IPS-15b (cell line): ENCODE measurements around the gene ARHGAP26.

Experiments used
- H3K27me3 ChIP-seq: one replicate; pipeline ENCODE4 v1.6.1; 2013; ENCODE audit warnings: low read length; ENCODE audit not compliant: control insufficient read depth, insufficient read depth
- H3K36me3 ChIP-seq: one replicate; pipeline ENCODE4 v1.6.1; 2013; ENCODE audit warnings: low read length; ENCODE audit not compliant: control insufficient read depth, insufficient read depth
- H3K4me1 ChIP-seq: one replicate; pipeline ENCODE4 v1.6.1; 2013; ENCODE audit warnings: mild to moderate bottlenecking, low read length; ENCODE audit not compliant: control insufficient read depth, insufficient read depth
- H3K4me3 ChIP-seq: one replicate; pipeline ENCODE4 v1.5.1; 2013; ENCODE audit warnings: low read depth, low read length
- H3K9ac ChIP-seq: one replicate; pipeline ENCODE4 v1.6.1; 2013; ENCODE audit warnings: low read depth, mild to moderate bottlenecking, low read length
- H3K9me3 ChIP-seq: one replicate; pipeline ENCODE4 v1.6.1; 2013; ENCODE audit warnings: mild to moderate bottlenecking, low read length; ENCODE audit not compliant: control insufficient read depth, insufficient read depth

The ARHGAP26 gene

GRCh38 chr5:143262393-143263174 lies 492.4 kb downstream of the ARHGAP26 start:
- Histone ChIP-seq H3K4me3 (no peak overlapping the region), H3K4me1 (no peaks in the 10 kb centered on the region), H3K27me3 (no peaks in the 10 kb centered on the region), H3K36me3 (no peaks in the 10 kb centered on the region), H3K9ac (no peak overlapping the region), H3K9me3 (no peaks in the 10 kb centered on the region)

GRCh38 chr5:143263272-143263810 lies 493.2 kb downstream of the ARHGAP26 start:
- Histone ChIP-seq H3K4me1 (no peaks in the 10 kb centered on the region), H3K27me3 (no peaks in the 10 kb centered on the region), H3K4me3 (no peak overlapping the region), H3K9me3 (no peaks in the 10 kb centered on the region), H3K9ac (no peak overlapping the region), H3K36me3 (no peaks in the 10 kb centered on the region)

GRCh38 chr5:143265995-143266394 lies 495.8 kb downstream of the ARHGAP26 start:
- H3K4me1 ChIP-seq, result no peaks in the 10 kb centered on the region
- H3K9me3 ChIP-seq, result no peaks in the 10 kb centered on the region
- H3K36me3 ChIP-seq, result no peaks in the 10 kb centered on the region
- H3K9ac ChIP-seq, result no peak overlapping the region
- H3K4me3 ChIP-seq, result no peak overlapping the region
- H3K27me3 ChIP-seq, result no peaks in the 10 kb centered on the region

GRCh38 chr5:143267186-143267585 lies 497.0 kb downstream of the ARHGAP26 start:
- no peaks in the 10 kb centered on the region for H3K36me3 ChIP-seq
- H3K9me3 ChIP-seq, result no peaks in the 10 kb centered on the region
- no peaks in the 10 kb centered on the region for H3K4me1 ChIP-seq
- no peak overlapping the region for H3K9ac ChIP-seq
- H3K27me3 ChIP-seq, result no peaks in the 10 kb centered on the region
- no peak overlapping the region for H3K4me3 ChIP-seq

GRCh38 chr5:143268388-143268787 lies 498.2 kb downstream of the ARHGAP26 start:
- no peaks in the 10 kb centered on the region for H3K4me1 ChIP-seq
- no peaks in the 10 kb centered on the region for H3K9me3 ChIP-seq
- H3K36me3 ChIP-seq, result no peaks in the 10 kb centered on the region

GRCh38 chr5:143271431-143271830 lies 501.3 kb downstream of the ARHGAP26 start:
- Histone ChIP-seq H3K4me3 (no peak overlapping the region), H3K9ac (no peak overlapping the region), H3K27me3 (no peaks in the 10 kb centered on the region), H3K9me3 (no peaks in the 10 kb centered on the region), H3K36me3 (no peaks in the 10 kb centered on the region), H3K4me1 (no peaks in the 10 kb centered on the region)

More at GRCh38 chr5:143268388-143268787, 498.2 kb downstream of the ARHGAP26 start:
- Histone ChIP-seq H3K9ac (no peak overlapping the region), H3K27me3 (no peaks in the 10 kb centered on the region), H3K4me3 (no peak overlapping the region)

GRCh38 chr5:143274952-143275351 lies 504.8 kb downstream of the ARHGAP26 start:
- no peaks in the 10 kb centered on the region for H3K9me3 ChIP-seq
- no peaks in the 10 kb centered on the region for H3K4me1 ChIP-seq
- no peaks in the 10 kb centered on the region for H3K27me3 ChIP-seq
- H3K4me3 ChIP-seq, result no peak overlapping the region
- H3K9ac ChIP-seq, result no peak overlapping the region
- H3K36me3 ChIP-seq, result no peaks in the 10 kb centered on the region

- Histone ChIP-seq H3K27me3 (no peaks in the 10 kb centered on the region), H3K9me3 (no peaks in the 10 kb centered on the region), H3K36me3 (no peaks in the 10 kb centered on the region), H3K4me3 (no peak overlapping the region), H3K4me1 (no peaks in the 10 kb centered on the region), H3K9ac (no peak overlapping the region)
Observed at GRCh38 chr5:143275512-143276363, 505.6 kb downstream of the ARHGAP26 start.

GRCh38 chr5:143277536-143277935 lies 507.4 kb downstream of the ARHGAP26 start:
- Histone ChIP-seq H3K36me3 (no peaks in the 10 kb centered on the region), H3K4me3 (no peak overlapping the region), H3K27me3 (no peaks in the 10 kb centered on the region), H3K4me1 (no peaks in the 10 kb centered on the region), H3K9me3 (no peaks in the 10 kb centered on the region), H3K9ac (no peak overlapping the region)
